Measurements from ENCODE around the gene SPACA9.

SPACA9 gene

DNA sequence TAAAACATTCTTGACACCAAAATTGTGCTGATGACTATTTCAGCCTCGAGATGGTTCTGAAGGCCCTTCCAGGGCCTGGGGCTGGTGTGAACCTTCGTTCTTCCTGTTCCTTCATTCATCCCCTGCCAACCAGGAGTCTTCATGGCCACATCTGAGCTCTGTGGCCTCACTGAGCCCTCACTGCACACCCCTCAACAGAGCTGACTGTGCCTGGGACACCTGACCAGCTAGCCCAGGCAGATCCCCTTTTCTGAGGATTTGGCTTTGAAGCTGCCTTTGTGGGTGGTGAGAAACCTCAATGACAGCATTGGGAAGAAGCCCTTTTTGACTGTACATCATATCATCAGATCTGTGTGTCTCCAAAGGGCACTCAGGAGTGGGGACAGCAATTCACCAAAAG is 14.4 kb upstream of the SPACA9 start:
- no peak for DNase-seq

GRCh38 chr9:132864691-132865090 is 14.0 kb upstream of the SPACA9 start:
- DNase-seq, result no peak

- DNase-seq, result no peak
Measured at GRCh38 chr9:132866898-132867297, 11.8 kb upstream of the SPACA9 start.

GRCh38 chr9:132869266-132869665 is 9.4 kb upstream of the SPACA9 start:
- no peak for DNase-seq

GRCh38 chr9:132873403-132873802 is 5.3 kb upstream of the SPACA9 start:
- peak; percentile 71 for DNase-seq

GRCh38 chr9:132875159-132875558 is 3.5 kb upstream of the SPACA9 start:
- no peak for DNase-seq

- DNase-seq, result no peak
Measured at GRCh38 chr9:132876849-132877248, 1.8 kb upstream of the SPACA9 start.

GRCh38 chr9:132877458-132877823 is 1.3 kb upstream of the SPACA9 start:
- DNase-seq, result no peak

- peak; percentile 77 for DNase-seq
Measured at GRCh38 chr9:132877824-132878694, 639 bp upstream of the SPACA9 start, which contains the start of gene AK8. Gene AK8, minus strand, starts transcription at chr9:132878284. Its CDS starts 29 bp downstream, at chr9:132878255.

DNA sequence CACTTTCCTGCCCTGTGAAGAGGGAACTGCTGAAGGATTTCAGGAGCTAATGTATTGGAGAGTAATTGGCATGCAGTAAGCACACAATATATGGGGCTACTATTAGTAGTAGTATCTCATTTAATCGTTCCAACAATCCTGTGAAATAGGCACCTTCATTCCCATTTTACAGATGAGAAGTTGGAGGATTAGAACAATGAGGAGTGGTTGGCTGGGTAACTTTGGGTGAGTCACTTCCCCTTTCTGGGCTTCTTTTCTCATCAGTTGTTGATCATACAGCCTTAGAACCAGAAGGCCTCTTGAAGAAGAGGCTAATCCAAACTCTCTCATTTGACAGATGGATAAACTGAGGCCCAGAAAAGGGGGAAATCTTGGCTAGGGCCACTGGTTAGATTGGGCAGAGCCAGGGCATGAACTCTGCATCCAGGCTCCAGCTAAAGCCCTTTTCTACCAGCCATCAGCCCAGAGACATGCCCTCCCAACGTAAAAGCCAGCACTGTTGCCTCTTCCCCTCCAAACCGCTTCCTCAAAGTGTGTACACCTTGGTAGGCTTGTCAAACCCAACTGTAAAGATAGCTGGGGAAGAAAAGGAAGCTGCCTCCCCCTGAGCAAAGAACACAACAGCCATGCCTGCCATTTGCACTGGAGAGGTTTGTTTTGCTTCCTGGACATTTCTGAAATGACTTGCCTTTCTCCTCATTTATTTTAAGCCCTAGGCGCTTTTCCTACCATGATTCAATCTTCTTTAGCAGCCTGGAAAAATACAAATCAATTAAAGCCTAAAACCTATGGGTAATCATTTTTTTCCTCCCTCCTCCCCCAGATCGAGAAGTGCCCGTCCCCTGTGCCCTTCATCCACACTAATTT is 992 bp downstream of the SPACA9 start:
- peak; percentile 10 for DNase-seq

GRCh38 chr9:132880324-132880661 is 1.6 kb downstream of the SPACA9 start:
- DNase-seq, result no peak

- peak; percentile 9 for DNase-seq
Measured at GRCh38 chr9:132881826-132882225, 3.1 kb downstream of the SPACA9 start.

DNA sequence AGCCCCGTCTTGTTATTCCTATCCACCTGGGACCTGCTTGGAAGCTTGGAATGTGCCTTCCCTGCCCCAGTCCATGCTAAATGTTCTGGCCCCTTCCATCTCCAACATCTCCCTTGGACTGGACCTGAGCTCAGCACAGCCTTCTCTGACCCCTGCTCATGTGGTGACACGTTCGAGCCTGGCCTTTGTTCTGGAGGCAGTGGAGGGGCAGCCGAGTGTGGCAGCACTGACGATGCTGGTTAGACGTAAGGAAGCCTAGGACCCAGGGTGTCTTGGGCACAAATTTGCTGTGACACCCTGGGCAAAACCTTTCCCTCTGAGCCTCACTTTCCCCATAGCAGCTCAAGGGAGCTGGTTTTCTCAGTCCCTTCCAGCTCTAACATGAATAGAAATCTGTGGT is 3.9 kb downstream of the SPACA9 start:
- DNase-seq, result no peak

DNA sequence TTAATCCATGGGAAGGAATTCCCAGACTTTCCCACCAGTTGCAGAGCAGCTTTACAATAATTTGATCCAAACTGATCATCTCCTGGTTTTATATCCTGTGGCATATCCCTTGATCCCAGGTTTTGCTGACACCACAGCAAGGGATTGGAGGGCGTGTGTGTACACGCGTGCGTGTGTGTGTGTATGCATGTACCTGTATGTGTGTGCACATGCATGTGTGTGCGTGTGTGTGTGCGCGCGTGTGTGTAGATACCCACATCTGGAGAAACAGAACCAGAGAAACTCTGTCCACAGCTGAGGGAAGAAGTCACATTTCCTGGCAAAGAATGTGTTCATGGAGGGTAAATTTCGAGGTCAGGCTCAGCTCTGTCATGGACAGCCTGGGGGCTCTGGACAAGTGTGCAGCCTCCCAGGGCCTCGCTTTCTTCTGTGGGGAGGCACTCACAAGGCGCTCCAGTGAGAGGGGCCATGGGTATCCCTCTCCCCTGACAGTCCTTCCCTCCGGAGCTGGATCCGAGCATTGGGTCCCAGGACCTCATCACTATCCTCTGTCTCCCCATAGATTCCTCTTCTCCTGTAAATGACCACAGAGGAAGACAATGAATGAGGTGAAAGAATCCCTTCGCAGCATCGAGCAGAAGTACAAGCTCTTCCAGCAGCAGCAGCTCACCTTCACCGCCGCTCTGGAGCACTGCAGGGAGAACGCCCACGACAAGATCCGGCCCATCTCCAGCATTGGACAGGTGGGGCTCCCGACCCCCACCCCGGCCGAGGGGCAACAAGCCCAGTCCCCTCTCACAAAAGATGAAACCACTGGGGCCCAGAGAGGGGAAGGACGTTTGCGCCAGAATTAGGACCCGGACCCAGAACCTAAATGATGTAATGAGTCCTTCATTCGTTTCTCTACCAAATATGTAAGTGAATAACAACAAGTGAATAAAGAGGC is 4.9 kb downstream of the SPACA9 start:
- no peak for DNase-seq

DNA sequence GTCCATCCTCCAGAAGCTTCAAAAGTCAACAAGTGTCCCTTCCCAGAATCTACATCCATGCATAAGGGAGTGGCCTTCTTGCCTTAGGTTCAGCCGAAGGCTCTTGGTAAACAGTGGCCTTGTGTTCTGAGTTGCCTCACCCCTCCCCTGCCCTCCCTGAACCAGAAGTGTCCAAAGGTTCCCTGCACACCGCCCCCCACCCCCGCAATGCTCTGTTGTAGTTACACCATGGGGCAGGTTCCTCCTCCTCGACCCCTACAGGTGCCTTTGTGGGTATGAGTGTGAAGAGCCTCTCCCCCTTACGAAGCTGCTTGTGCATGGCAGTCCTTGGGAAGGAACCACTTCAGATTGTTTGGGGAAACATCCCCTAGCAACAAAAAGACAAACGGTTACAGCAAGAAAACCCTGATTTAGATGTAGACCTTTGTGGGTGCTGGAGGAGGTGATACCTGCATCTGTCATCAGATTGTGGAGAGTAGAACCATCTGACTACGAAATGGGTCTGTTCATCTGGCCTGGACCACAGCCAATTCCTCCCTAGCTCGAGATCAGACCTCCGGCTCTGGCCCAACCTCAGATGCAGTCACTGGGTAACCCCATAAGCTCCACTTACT is 7.1 kb downstream of the SPACA9 start:
- no peak for DNase-seq

DNA sequence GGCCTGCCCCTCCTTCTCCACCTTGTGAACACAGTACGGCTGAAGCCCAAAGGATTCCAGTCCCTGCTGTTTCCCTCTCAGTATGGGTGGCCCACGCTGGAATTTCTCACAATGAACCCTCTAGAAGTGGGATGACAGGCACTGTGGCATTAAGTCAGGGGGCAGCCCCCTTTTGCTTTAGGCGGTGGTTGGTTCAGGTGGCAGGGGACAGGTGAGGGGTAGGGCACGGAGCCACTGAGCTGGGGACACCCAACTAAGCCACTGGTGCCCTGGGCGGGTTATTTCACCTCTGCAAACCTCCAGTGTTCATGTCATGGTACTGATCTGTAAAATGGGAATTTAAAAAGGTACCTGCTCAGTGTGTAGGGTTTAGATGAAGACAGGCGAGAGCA is 7.6 kb downstream of the SPACA9 start:
- no peak for DNase-seq

- DNase-seq, result no peak
Measured at GRCh38 chr9:132887181-132888120, 8.8 kb downstream of the SPACA9 start.

DNA sequence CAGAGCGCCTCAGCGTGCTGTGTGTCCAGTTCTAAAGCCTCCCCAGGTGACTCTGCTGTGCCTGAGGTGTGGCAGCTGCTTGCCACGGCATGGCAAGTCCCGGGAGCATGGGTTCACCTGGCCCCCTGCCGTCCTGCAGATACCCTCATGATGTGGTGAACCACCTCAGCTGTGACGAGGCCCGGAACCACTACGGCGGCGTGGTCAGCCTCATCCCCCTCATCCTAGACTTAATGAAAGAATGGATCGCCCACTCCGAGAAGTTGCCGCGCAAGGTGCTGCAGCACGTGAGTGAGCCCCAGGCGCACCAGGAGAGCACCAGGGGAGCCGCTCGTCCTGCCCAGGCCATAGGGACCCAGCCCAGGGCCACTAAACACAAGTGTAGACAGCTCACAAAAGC is 9.5 kb downstream of the SPACA9 start:
- no peak for DNase-seq

DNA sequence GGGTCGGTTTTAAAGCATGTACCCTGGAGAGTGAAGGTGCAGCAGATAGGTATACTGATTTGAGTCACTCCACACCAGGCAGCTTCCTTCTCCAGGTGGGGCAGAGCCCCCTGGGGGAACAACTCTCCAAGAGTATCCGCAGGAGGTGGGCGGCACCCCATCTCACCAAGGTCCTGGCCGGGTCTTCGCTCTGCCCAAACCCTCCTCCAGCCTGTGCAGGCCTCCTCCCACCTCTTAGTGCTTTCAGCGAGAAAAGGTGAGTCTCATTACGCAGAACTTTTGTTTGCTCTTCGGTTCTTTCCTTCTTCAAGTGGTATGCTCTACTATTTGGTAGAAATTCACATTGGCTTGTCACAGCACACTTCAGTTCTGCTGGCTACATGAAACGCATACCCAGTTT is 13.7 kb downstream of the SPACA9 start:
- DNase-seq, result no peak

GRCh38 chr9:132894346-132894745 is 15.6 kb downstream of the SPACA9 start:
- DNase-seq, result no peak
